HG03108 (cell line): ENCODE results near the gene C22orf23.

Source experiments
- ATAC-seq: cut with Tn5 transposase; IDR thresholded peaks from one replicate; pipeline ENCODE4 v1.9.1; 2021; ENCODE audit warnings: moderate library complexity; ENCODE audit not compliant: unreplicated experiment

The C22orf23 gene

DNA sequence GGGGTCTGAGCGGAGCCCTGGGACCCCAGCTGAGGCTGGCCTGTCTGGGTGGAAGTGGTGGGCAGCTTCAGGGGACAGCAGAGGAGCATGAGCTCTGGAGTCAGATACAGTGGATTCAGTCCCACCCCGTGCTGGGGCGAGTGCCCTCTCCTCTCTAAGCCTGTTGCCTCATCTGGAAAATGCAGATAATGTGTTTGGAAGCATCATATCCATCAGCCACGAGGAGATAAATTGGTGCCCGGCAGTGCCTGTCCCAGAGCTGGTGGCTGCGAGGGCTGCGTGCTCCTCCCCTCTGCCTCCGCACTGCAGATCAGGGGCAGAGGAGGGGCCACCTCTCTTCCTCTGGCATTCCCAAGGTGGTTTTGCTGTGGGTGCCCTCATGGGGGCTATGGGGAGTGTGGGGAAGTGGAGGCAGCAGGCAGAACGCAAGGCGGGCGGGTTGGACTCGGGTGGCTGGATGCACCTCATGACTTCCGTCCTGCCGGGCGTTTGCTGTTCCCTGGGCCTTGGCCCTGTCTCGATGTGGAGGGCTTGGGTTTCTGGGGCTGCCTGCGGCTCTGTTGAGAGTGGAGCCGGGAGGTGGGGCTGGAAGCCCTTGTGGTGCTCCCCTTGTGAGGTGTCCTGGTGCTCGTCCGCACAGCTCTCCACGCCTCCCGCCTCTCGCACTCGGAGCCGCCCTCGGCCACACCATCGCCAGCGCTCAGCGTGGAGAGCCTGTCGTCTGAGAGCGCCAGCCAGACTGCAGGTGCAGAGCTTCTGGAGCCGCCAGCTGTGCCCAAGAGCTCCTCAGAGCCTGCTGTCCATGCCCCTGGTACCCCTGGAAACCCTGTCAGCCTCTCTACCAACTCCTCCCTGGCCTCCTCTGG lies 26.4 kb downstream of the C22orf23 start:
- ATAC-seq, result no peak

DNA sequence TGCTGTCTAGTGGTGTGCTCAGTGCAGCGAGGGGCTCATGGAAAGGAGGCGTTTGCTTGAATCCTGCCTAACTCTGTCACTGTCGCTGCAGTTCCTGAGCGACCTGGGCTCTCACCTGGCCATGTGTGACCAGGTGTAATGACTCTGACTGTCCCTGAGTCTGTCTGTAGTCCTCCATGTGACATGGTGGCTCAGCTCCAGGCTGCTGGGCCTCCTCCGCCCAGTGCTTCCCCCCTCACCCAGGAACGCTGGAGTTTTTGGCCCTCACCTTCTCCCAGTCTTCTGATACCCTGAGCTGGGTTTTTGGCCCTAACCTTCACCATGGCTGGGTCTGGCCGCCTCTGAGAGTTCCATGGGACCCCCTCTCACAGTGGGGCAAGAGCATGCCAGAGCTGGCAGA lies 27.0 kb downstream of the C22orf23 start:
- ATAC-seq, result no peak

DNA sequence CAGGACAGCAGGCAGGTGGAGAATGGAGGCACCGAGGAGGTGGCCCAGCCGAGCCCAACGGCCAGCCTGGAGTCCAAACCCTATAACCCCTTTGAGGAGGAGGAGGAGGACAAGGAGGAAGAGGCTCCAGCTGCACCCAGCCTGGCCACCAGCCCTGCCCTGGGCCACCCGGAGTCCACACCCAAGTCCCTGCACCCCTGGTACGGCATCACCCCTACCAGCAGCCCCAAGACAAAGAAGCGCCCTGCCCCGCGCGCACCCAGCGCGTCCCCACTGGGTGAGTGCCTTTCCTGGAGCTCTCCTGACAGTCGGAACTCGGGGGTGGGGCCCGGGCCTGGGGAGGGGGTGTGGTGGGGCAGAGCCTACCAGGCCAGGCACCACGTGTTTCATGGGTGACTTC lies 27.6 kb downstream of the C22orf23 start:
- ATAC-seq, result no peak

DNA sequence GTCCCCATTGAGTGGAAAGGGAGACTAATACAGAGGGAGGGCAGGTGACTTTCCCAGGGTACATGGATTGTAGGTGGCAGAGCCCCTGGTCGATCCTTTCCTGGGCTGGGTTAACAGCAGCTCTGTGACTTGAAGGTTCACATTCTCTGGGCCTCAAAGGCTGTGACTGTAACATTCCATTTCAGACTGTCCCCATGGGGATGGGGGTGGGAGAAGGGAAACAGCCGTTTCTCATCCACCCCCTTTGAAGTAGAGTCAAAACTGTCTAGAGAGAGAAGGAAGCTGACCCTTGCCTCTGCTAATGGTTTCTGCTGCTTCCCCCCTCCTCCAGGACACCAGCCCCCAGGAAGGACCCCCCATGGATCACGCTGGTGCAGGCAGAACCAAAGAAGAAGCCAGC lies 28.1 kb downstream of the C22orf23 start:
- ATAC-seq, result no peak

DNA sequence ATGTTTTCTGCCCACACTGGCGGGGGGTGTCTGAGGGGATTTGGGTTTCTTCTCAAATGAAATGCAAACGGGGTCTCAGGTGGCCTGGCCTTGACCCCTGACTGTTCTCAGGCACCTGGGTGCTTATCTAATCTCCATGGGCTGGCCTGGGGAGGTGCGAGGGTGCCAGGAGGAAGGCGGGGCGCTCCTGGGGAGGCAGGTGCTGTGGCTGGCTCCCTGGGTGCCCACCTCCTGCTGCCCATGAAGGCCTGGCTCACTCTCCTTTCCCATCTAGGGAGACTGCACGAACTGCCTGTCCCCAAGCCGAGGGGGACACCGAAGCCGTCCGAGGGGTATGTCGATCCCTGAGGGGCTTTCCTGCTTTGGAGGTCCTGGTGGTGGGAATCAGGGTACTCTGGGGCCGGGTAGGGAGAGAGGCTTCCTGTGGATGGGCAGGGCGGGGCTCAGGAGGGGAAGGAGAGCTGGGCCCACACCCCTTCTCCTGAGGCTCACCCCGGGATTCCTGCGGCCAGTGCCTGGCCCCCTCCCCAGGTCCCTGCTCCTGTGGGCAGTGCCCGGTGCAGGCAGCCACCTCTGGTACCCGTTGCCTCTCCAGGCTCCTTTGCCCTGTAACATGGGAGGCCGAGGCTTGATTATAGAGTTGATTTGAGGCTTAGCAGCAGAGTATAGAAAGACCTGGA lies 28.9 kb downstream of the C22orf23 start:
- no peak for ATAC-seq

DNA sequence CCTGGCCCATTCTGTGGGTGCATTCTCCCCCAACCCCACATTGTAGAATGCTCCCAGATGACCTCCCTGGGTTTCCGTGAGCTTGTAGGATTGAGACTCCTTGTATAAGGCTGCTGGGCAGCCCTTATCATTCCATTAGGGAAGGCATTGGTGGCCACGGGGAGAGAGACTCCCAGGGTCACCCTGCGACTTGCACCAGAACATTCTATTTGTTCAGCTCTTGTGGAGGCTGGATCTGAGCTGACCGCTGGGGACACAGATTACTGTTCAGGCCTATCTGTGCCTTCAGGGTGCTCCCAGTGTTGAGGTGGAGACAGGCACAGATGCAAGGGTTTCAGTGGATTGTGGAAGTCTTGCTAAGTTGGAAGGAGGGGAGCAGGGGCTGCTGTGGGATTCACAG lies 29.5 kb downstream of the C22orf23 start:
- no peak for ATAC-seq

DNA sequence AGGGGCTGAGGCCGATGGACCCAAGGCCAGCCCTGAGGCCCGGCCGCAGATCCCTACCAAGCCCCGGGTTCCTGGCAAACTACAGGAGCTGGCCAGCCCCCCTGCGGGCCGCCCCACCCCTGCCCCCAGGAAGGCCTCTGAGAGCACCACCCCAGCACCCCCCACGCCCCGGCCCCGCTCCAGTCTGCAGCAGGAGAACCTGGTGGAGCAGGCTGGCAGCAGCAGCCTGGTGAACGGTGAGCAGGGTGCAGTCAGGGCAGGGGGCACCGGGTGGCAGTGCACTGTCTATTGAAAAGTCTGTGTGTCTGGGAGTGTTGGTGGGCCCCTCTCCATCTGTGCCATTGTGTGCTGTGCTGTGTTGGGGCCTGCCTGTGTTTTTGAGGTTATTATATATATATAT lies 31.2 kb downstream of the C22orf23 start:
- ATAC-seq, result no peak

DNA sequence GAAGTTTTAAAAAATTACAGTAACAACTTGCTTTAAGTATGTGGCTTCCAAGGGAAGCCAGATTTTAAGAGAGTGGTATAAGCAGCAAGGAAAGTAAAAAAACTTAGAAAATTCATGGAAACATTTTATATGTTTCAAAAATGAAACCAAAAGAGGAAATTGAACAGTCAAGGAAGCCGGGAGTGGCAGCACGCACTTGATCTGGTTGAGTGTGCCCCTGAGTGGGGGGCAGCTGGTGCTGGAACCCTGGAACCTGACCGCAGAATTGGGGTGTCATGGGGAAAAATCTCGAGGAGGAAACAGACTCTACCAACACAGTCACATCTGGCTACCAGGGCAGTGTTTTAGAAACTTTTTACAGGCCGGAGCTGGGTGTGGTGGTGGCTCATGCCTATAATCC lies 33.3 kb downstream of the C22orf23 start:
- no peak for ATAC-seq

DNA sequence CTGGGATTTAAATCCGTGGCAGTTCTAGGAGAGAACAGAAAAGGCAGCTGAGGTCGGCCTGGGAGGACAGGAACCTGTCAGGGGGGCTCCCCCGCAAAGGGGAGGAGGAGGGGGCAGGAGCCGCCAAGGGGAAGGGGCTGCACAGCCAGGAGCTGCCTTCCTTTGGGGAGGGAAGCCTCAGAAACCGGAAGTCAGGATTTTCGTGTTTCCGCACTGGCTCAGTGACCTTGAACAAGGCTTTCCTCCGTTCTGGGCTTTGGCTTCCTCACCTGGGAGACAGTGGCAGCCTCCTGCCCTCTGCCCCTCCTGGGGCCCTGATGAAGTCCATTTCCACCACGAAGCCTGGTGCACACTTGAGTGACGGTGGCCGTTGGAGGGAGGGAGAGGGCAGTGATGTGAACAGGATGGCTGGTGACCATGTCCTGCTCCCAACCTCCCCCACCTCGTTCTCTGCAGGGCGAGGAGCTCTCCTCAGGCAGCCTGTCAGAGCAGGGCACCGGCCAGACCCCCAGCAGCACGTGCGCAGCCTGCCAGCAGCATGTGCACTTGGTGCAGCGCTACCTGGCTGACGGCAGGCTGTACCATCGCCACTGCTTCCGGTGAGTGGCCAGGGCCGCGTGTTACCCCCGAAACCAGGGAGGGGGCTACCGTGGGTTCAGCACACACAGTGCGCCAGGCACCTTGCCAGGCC lies 34.7 kb downstream of the C22orf23 start:
- ATAC-seq, result no peak

DNA sequence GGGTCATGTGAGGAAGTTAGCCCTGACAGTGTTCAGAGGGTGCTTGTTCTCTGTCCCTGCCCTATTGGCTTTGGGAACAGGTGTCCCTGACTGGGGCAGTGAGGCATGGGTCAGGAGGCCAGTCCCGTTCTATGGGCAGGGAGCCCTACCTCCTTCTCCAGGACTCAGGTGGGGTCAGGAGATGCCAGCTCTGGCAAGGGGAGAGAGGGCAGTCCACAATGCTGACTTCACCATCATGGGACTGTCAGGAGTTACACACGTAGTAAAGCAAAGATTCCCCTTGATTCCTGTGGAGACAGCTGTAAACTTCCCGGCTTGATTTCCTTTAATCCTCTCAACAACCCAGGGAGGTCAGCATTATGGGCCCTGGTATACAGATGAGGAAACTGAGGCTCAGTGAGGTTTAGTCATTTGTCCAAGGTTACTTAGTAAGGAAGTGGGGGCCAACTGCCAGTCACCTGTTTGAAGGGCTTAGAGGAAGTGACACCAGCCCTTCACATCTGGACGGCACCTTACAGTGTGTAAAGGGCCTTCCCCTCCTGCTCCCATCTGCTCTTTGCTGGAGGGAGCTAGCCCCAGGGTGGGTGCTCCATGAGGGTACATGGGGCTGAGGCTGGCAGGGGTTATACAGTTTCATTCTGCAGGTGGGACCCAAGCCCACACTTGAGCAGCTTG lies 35.4 kb downstream of the C22orf23 start:
- ATAC-seq, result no peak

DNA sequence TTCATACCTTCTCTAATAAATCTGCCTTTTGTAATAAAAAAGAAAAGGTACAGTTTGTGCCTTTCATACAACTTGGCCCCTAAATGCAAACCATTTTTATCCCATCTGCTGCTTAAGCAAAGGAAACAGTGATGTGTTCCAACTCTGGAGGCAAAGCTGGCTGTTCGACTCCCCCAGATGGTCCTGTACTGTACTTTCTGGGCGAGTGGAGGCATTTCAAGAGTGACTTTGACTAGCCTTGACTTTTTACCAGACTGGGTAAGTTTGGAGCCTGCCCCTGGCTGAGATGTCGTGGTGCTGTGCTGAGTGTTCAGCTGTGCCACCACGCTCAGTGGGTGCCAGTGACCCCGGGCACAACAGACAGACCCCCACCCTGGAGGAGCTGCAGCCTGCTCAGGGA lies 37.1 kb downstream of the C22orf23 start:
- no peak for ATAC-seq

DNA sequence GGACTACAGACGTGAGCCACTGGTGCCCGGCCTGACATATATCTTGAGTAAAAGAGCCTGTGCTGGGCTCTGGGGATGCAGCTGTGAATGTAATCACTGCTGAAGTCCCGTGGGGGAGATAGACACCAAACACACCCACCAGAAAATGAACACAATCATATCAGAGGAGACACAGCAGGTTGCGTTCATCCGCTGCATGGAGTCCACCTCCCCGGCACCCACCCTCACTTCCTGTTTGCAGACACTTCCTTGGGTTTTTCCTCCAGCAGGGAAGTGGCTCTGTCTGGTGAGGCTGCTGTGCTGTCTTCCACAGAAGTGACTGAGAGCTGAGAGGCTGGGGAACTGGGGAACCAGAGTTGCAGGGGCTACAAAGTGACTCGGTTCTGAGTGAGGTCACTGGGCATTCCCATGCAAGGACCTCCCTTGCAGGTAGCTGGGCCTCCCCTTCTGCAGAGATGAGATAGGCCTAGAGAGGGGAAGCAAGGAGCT lies 40.1 kb downstream of the C22orf23 start:
- ATAC-seq, result no peak

DNA sequence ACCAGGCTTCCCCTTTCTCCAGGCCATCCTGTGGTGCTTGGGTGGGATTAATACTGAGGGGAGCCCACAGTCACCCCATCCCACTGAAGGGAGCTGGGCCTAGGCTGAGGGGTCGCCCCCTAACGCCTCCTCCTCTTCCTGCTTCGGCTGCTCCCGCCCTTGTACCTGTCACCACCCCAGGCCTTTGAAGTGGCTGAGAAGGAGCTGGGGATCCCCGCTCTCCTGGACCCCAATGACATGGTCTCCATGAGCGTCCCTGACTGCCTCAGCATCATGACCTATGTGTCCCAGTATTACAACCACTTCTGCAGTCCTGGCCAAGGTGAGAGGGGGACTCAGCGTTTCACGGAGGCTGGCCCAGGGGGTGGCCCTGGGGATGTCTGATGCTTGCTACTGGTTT lies 41.2 kb downstream of the C22orf23 start:
- no peak for ATAC-seq

DNA sequence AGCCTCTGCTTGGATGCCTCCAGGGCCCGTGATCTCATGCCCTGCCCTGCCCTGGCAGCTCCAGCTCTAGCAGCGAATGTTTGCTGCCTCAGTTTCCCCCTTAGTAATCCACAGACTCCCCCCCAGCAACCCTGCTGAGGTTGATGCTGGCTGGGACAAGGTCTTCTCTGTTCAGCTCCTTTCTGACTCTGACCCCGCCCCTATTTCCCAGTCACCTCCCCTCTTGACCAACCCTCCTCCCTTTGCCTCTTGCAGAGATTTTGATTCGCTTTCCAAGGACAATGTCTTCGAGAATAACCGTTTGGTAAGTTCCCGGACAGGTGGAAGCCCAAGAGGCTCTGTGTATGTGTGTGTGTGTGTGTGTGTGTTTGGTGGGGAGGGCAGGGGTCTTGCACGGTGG lies 41.7 kb downstream of the C22orf23 start:
- ATAC-seq, result no peak

DNA sequence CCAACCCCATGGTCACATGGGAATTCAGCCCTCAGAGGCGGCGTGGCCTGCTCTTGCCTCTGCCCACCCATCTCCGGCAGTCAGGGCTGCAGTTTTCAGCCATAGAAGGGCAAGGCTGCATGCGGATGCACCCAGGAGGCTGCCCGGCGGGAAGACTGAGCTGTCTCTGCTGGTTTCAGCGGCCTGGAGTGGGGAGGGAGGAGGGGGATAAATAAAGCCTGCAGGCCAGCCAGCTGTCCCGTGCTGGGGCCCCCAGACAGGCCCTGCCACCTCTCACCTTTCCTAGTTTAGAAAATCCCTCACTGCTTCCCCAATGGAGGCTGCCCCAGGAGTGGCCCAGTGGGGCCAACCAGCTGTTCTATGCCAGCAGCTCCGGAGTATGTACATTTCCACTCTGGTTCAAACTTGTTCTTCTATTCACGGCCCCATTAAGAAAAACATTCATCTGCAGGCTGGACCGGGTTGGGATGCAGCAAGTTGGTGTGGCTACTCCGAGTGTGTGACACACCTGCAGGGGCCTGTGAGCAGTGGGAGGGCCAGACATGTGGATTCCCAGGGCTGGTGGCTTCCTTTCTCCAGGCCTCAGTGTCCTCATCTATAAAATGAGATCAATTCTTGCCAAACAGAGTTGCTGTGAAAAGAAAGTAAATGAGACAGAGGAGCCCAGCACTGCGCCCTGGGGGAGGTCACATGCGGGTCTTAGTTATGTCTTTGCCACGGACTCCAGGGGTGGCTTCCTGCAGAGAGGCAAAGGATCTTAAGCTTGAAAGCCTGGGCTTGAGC lies 42.3 kb downstream of the C22orf23 start:
- ATAC-seq, result no peak

DNA sequence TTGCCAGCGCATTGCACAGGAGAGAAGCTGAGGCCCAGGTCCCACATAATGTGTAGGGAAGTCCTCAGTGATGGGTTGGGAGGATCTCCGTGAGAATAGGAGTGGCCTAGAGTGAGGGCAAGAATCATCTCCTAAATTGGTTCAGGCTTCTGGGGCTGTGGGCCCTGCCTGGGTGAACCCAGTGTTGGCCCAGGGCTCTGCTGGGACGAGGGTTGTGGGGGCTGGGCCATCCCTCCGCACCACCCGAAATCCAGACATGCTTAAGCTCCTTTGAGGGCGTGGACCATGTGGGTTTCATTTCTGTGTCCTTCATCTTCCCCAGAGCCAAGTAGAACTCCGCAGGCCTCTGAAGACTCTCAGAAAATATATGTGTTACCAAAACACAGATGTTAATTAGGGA lies 43.6 kb downstream of the C22orf23 start:
- no peak for ATAC-seq

DNA sequence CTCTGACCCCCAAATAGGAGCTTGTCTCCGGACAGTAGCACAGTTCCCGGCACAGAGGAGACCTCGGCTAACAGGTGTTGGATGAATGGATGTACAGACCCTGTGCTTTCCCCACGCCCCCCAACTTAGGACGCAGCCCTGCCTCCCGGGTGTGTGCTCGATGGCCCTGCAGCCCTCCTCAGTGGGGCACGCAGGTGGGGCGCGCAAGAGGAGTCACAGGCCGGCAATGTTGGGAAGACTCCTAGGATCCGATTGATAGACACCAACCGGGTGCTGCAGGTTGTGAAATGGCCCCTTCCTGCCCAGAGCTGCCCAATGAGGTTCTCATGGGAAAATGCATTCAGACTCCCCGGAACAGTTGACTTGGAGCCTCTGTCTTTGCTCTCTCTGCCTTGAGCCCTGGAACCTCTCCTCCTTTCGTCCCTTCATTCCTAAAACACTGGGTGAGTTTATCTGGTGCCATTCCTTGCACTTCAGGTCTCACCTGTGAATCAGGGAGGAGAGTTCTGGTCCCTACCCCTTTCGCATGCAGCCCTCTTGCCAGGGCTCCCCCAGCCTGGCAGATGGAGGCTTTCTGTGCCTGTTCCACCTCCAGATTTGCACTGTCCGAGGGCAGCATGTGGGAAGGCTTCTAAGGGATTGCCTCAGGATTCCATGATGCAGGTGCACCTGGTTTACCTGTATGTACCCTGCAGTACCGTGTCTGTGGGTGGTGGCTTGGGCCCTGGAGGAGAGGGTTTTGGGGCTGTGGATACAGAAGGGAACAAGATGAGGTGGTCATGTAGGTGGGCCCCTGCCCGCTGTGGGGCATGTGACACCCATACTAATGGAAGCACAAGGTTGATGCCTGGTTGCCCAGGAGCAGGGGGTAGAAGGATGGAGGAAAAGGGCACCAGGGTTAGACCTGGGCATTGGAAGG lies 46.1 kb downstream of the C22orf23 start:
- no peak for ATAC-seq

DNA sequence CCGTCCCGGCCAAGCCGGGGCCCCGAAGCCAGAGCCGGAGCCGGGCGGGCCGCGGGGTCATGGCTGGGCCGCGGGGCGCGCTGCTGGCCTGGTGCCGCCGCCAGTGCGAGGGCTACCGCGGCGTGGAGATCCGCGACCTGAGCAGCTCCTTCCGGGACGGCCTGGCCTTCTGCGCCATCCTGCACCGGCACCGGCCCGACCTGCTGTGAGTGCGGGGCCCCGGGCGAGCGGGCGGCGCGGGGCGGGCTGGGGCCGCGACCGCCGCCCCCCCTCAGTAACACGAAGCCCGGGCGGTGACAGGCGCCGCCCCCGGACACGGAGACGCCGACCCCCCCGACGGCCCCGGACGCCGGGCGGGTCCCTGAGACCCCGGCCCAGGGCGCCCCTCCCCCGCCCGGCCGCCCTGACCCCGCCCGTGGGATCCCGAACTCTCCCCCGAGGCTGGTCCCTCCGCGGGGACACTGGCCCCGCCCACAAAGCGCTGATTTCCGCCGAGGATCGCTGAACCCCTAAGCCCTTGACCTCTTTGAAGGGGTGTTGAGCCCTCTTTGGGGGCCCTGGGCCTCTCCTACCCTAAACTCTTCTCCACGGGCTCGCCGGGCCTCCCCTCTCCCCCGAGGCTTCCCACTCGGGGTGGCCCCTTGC lies 46.9 kb downstream of the C22orf23 start:
- peak; percentile 20 for ATAC-seq
